Astrocyte (in vitro differentiated cells and primary cell): Measurements from ENCODE around the gene C14orf119. TPM values are rescaled to one million over a fixed set of nuclear protein-coding genes. Genes with fewer than 3 reads are reported as not detected.

Experiments
- DNase-seq: peaks from one replicate; pipeline ENCODE4 v3.0.0-alpha.2; 2010; ENCODE audit warnings: low read depth
- FAIRE-seq: peaks from 2 replicates; lab custom pipeline; 2011; peaks lifted over from hg19 to GRCh38; lab: Jason Lieb, UNC
- H2AFZ ChIP-seq: 2 replicates; pipeline ENCODE4 v1.6.0; 2012; ENCODE audit warnings: low read depth, low read length, inconsistent platforms
- H3K27ac ChIP-seq: 2 replicates; pipeline ENCODE4 v1.5.1; 2011; ENCODE audit warnings: low read depth, low read length, inconsistent platforms
- H3K27me3 ChIP-seq: 2 replicates; pipeline ENCODE4 v1.6.0; 2011; ENCODE audit warnings: low read length, inconsistent platforms; ENCODE audit not compliant: insufficient read depth
- H3K36me3 ChIP-seq: 2 replicates; pipeline ENCODE4 v1.5.1; 2011; ENCODE audit warnings: low read length, inconsistent platforms; ENCODE audit not compliant: insufficient read depth
- H3K4me1 ChIP-seq: 2 replicates; pipeline ENCODE4 v1.5.1; 2011; ENCODE audit warnings: low read length, inconsistent platforms; ENCODE audit not compliant: insufficient read depth
- H3K4me2 ChIP-seq: 2 replicates; pipeline ENCODE4 v1.6.0; 2012; ENCODE audit warnings: low read length, inconsistent platforms
- H3K4me3 ChIP-seq: 2 replicates; pipeline ENCODE4 v1.5.1; 2011; ENCODE audit warnings: low read depth, mild to moderate bottlenecking, low read length, inconsistent platforms; ENCODE audit not compliant: insufficient read depth
- H3K79me2 ChIP-seq: 2 replicates; pipeline ENCODE4 v1.6.0; 2012; ENCODE audit warnings: mild to moderate bottlenecking, low read length, inconsistent platforms; ENCODE audit not compliant: insufficient read depth
- H3K9ac ChIP-seq: 2 replicates; pipeline ENCODE4 v1.6.0; 2012; ENCODE audit warnings: mild to moderate bottlenecking, low read length, inconsistent platforms
- H3K9me3 ChIP-seq: 2 replicates; pipeline ENCODE4 v1.5.1; 2012; ENCODE audit warnings: low read depth, mild to moderate bottlenecking, low read length, inconsistent platforms; ENCODE audit not compliant: insufficient read depth
- H4K20me1 ChIP-seq: 2 replicates; pipeline ENCODE4 v1.6.0; 2012; ENCODE audit warnings: low read length, inconsistent platforms; ENCODE audit not compliant: insufficient read depth
- H3K27ac Mint-ChIP-seq: one replicate; pipeline ENCODE4 v1.8.0; 2021; ENCODE audit warnings: mild to moderate bottlenecking, mixed read lengths; ENCODE audit not compliant: unreplicated experiment
- H3K27me3 Mint-ChIP-seq: one replicate; pipeline ENCODE4 v1.8.0; 2021; ENCODE audit warnings: low read depth, mixed read lengths; ENCODE audit not compliant: unreplicated experiment
- H3K36me3 Mint-ChIP-seq: one replicate; pipeline ENCODE4 v1.8.0; 2021; ENCODE audit warnings: low read depth, mixed read lengths; ENCODE audit not compliant: unreplicated experiment
- H3K4me1 Mint-ChIP-seq: one replicate; pipeline ENCODE4 v1.8.0; 2021; ENCODE audit warnings: low read depth, mixed read lengths; ENCODE audit not compliant: unreplicated experiment
- H3K4me3 Mint-ChIP-seq: one replicate; pipeline ENCODE4 v1.8.0; 2021; ENCODE audit warnings: mild to moderate bottlenecking, moderate library complexity, mixed read lengths; ENCODE audit not compliant: unreplicated experiment
- H3K9me3 Mint-ChIP-seq: one replicate; pipeline ENCODE4 v1.8.0; 2021; ENCODE audit warnings: mild to moderate bottlenecking, mixed read lengths; ENCODE audit not compliant: unreplicated experiment
- EZH2 ChIP-seq: IDR thresholded peaks from 2 replicates; pipeline ENCODE4 v1.6.1; 2012; ENCODE audit warnings: mild to moderate bottlenecking, low read length, inconsistent platforms; ENCODE audit not compliant: insufficient read depth
- total RNA-seq: library from RNA; stranded (reverse); gene quantifications from 2 replicates; pipeline ENCODE4 v1.2.1, GENCODE V29; 2021
- TF ChIP-seq, protein P1 (sequence below): IDR thresholded peaks from 2 replicates; pipeline ENCODE4 v1.5.1; 2011; ENCODE audit warnings: low read depth, mild to moderate bottlenecking, inconsistent platforms, low read length, moderate library complexity; ENCODE audit not compliant: insufficient read depth

The C14orf119 gene
- total RNA-seq, 1 donor from 2014 or later: 83.9 TPM

DNA sequence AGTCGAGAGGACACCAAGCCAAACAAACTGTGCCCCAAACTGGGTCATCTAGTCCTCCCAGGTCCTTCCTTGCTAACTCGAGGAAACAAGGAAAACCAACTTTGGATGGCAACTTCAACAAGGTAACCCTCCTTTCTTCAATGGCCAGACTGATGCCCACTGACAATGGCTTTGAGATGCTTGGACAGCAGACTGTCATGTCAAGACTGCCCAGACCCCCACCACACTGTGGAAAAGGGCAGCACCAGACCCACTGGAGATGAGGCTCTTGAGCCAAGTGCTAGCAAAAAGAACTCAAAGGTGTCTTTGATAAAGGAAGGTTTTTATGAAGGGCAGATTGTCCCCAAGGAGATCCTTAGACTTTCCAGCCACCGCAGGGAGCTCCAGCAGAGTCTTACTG is 28.9 kb upstream of the C14orf119 start:
- no peak for FAIRE-seq

DNA sequence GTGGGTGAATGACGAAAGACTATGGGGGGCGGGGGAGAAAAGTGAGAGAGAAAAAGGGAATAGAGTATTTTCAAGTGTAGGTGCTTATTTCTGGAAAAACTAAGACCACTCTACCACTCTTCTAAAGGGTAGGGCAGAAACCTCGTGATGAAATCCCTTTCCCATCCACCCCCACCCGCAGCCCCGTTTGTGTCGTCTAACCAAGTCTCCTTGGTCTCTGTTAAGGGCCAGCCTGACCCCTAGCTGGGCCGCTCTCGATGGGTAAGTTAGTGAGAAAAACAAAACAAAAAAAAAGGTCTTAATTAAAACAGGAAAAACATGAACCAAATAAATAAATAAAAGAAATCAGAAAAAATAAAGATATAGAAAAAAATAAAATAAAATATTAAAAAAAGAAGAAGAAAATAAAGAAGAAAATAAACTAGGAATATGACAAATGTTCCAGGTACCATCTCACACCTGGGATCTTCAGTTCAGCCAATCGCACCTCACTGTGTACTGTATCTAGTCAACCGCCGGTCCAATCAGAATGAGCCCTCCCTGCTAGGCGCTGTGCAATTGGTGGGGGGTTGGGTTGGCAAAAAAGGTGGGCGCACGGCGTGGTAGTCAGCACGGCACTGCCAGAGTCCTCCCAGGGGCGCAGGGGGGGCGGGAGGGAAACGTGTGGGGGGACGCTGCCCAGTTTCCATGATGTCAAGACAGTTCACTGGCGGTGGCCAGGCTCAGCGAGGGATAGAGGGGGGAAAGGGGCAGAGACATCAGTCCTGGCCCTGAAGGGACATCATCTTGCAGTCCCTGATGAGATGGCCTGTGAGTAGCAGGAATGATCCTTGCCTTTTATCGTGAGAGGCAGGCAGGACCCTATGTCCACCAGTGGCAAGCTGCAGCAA is 28.2 kb upstream of the C14orf119 start:
- Histone ChIP-seq H3K4me1 (peaks cover 47% of the 10 kb centered on the region), H3K4me2 (peak overlapping the region; percentile 97), H4K20me1 (peaks cover 87% of the 10 kb centered on the region), H3K36me3 (peaks cover 58% of the 10 kb centered on the region), H3K4me3 (no peak overlapping the region), H3K27ac (no peak overlapping the region), H3K27me3 (no peaks in the 10 kb centered on the region), H3K79me2 (peaks cover 80% of the 10 kb centered on the region), H3K9ac (peak overlapping the region; percentile 61), H2AFZ (no peak overlapping the region), H3K9me3 (no peaks in the 10 kb centered on the region)
- TF ChIP-seq, protein P1, sequence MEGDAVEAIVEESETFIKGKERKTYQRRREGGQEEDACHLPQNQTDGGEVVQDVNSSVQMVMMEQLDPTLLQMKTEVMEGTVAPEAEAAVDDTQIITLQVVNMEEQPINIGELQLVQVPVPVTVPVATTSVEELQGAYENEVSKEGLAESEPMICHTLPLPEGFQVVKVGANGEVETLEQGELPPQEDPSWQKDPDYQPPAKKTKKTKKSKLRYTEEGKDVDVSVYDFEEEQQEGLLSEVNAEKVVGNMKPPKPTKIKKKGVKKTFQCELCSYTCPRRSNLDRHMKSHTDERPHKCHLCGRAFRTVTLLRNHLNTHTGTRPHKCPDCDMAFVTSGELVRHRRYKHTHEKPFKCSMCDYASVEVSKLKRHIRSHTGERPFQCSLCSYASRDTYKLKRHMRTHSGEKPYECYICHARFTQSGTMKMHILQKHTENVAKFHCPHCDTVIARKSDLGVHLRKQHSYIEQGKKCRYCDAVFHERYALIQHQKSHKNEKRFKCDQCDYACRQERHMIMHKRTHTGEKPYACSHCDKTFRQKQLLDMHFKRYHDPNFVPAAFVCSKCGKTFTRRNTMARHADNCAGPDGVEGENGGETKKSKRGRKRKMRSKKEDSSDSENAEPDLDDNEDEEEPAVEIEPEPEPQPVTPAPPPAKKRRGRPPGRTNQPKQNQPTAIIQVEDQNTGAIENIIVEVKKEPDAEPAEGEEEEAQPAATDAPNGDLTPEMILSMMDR: no peak
- TF ChIP-seq EZH2: no peak
- no peak for FAIRE-seq
- Mint-ChIP-seq H3K9me3 (no peaks in the 10 kb centered on the region), H3K4me3 (no peak overlapping the region), H3K27ac (peak overlapping the region; percentile 62), H3K36me3 (peaks cover 23% of the 10 kb centered on the region), H3K27me3 (no peaks in the 10 kb centered on the region), H3K4me1 (peaks cover 49% of the 10 kb centered on the region)
- DNase-seq: no peak

More for the DNA sequence above, 28.9 kb upstream of the C14orf119 start:
- Mint-ChIP-seq H3K27me3 (no peaks in the 10 kb centered on the region), H3K4me1 (peaks cover 46% of the 10 kb centered on the region), H3K4me3 (no peak overlapping the region), H3K9me3 (no peaks in the 10 kb centered on the region), H3K27ac (peak overlapping the region; percentile 62), H3K36me3 (peaks cover 25% of the 10 kb centered on the region)
- H3K36me3 ChIP-seq: peaks cover 59% of the 10 kb centered on the region
- peaks cover 73% of the 10 kb centered on the region for H3K79me2 ChIP-seq
- H3K4me2 ChIP-seq: peak overlapping the region; percentile 30
- no peak for TF ChIP-seq EZH2
- TF ChIP-seq, protein P1: no peak
- H3K4me3 ChIP-seq: no peak overlapping the region
- no peaks in the 10 kb centered on the region for H3K27me3 ChIP-seq
- H3K9ac ChIP-seq: peak overlapping the region; percentile 48
- no peak for DNase-seq
- peaks cover 44% of the 10 kb centered on the region for H3K4me1 ChIP-seq
- no peak overlapping the region for H3K27ac ChIP-seq
- H3K9me3 ChIP-seq: no peaks in the 10 kb centered on the region
- peaks cover 82% of the 10 kb centered on the region for H4K20me1 ChIP-seq
- no peak overlapping the region for H2AFZ ChIP-seq
